Activated T-cell treated with anti-CD3 and anti-CD28 coated beads for 1 hour (primary cell): ENCODE measurements around the gene HDGFL3.
"Not testable (repeated sequence)": the region's sequence is repeated elsewhere in the genome, so short reads cannot be mapped to it uniquely, and the experiment has no call there.

ENCODE experiments used
- DNase-seq: peaks from one replicate; pipeline ENCODE4 v3.0.0-alpha.2; 2020; ENCODE audit warnings: low read depth

The HDGFL3 gene

GRCh38 chr15:83207660-83208366, at the start of gene HDGFL3:
Gene HDGFL3, minus strand, starts transcription at chr15:83207823. Its CDS starts 409 bp downstream, at chr15:83207414.
- DNase-seq = peak; percentile 6

GRCh38 chr15:83250781-83251180, 43.2 kb upstream of the HDGFL3 start:
- no peak for DNase-seq

DNA sequence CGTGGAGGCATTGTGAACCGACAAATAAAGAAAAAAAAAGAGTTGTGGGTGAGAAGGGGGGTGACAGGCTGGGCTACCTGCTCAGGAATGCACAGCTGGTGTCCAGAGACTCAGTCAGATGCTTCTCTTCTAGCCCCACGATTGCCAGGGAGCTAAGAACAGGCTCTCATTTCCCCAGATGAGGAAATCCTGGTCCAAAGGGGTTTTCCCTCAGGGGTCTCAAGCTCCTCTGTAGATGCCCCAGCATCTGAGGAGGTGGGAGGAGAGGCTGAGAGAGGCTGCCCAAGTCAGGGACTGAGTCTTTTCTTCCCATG, 41.4 kb upstream of the HDGFL3 start:
- no peak for DNase-seq

GRCh38 chr15:83248151-83249029, 40.8 kb upstream of the HDGFL3 start:
- no peak for DNase-seq

DNA sequence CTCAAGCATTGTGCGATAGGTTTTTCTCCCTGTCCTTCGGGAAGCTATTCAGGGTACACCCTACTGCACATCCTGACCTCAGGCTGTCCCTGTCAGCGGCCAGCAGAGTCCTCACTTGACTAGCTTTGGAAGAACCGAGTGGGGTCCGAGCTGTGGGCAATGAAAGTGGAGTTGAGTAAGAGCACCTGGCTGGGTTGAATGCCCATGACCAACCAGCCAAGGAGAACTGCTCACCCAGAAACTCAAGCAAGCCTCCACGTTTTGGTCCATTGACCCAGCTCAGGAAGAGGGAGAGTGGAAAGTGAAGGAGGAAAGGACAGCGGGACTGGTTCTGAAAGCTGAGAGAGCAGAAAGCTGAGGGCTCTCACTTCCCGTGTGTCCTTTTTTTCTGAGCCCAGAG, 36.0 kb upstream of the HDGFL3 start:
- DNase-seq = no peak

- no peak for DNase-seq
Observed at GRCh38 chr15:83230242-83230641, 22.6 kb upstream of the HDGFL3 start.

- no peak for DNase-seq
Observed at GRCh38 chr15:83225449-83225848, 17.8 kb upstream of the HDGFL3 start.

DNA sequence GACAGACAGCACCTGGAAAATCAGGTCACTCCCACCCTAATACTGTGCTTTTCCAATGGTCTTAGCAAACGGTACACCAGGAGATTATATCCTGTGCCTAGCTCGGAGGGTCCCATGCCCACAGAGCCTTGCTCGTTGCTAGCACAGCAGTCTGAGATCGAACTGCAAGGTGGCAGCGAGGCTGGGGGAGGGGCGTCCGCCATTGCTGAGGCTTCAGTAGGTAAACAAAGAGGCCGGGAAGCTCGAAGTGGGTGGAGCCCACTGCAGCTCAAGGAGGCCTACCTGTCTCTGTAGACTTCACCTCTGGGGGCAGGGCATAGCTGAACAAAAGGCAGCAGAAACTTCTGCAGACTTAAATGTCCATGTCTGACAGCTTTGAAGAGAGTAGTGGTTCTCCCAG, 14.2 kb upstream of the HDGFL3 start:
- DNase-seq = not testable (repeated sequence)

GRCh38 chr15:83219026-83219425, 11.4 kb upstream of the HDGFL3 start:
- DNase-seq = no peak

- DNase-seq = no peak
Observed at GRCh38 chr15:83215306-83215705, 7.7 kb upstream of the HDGFL3 start.

DNA sequence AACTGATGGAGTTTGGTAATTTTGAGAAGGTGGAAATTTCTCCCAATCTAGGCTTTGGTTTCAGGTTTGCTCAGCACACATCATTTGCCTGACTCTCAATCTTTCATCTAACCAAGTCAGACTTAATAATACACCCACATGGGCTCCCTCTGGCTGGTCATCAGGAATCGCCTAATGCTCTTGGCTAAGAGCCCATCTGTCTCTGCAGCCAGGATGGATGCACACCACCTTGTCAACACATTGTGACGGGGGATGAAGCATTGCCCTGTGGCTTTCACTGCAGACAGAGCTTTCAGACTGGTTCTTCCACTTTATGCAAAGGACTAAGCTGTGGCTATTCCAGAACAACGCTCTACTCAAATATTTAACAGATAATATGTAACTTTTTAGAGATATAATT, 3.0 kb upstream of the HDGFL3 start:
- DNase-seq = no peak

- DNase-seq = no peak
Observed at GRCh38 chr15:83209333-83209732, 1.7 kb upstream of the HDGFL3 start.

DNA sequence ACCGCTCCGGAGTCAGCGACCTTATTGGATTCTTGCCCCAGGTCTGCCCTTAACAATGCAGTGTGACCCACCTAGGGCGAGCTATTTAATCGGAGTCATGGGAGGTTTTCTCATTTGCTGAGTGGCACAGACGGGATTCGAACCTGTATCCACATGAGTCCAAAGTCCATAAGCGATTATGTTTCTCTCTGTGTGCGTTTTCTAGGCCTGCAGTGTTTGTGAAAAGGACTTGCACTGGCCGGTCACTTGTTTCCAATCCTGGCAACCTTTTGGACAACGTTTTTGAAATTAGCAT, 691 bp upstream of the HDGFL3 start:
- DNase-seq = no peak

DNA sequence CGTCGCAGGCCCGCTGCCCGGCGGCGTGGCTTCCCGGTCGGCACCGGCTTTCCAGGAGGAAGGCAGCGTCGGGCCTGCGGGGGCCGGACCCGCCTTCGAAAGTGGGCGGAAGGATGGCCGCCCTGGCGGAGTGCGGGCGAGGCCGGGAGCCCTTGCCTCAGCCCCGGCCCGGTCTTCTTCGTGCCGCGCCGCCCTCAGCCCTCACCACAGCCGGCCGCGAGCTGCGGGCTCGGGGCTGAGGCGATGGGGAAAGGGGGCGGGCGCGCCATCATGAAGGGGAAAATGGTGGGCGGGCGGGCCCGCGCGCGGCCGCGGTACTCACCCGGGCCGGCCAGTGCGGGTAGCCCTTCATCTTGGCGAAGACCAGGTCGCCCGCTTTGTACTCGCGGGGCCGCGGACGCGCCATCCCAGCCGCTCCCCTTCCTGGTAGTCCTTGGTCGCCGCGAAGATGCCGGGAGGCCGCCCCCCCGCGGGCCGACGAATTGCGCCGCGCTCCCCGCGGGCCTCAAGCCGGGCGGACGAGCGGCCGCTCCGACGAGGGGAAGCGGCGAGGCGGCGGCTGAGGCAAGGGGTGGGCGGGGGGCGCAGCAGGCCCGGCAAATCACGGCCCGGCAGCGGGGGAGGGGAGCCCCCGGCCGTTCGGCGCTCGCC, 489 bp downstream of the HDGFL3 start:
- no peak for DNase-seq

- no peak for DNase-seq
Observed at GRCh38 chr15:83206526-83207008, 1.1 kb downstream of the HDGFL3 start.

DNA sequence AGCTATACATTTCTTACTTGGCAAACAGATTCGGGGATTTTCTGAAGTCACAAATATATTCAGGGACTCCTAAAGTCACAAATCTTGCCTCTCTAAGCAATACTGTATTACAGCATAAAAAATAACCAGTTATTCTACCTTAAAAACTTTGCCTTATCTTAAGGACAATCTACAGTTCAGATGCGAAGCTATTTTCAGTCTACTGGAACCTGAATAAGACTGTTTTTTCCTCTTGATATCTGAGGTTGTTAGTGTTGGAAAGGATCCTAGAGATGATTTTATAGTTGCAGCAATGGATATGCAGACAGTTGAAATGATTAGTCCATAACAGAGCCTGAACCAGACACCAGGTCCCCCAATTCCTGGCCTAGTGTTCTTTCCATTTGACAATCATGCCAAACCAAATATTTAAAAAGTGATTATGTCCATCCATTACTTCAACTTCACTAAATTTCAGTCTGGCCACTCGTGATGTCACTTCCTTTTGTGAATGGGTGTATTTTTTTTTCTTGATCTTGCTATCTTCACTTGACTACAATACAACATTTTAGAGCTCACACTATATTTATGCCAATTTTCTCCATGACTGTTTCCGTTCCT, 1.8 kb downstream of the HDGFL3 start:
- DNase-seq = no peak

DNA sequence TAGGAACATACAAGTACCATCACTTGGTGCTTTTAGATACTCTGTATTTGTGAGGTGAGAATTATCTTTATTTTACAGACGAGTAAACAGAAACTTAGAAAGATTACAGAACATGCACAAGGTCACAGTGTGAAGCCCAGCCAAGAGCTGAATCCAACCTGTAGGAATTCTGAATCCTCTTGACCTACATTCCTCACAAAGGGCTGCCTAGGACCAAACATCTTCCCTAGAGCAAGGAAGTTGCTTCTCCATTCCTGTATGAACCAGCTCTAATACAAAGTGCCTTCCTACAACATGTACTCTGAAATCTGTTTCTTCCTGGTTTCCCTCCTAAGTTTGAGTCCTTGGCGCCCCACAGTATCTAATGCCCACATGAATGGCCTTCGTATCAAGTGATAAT, 2.9 kb downstream of the HDGFL3 start:
- no peak for DNase-seq

DNA sequence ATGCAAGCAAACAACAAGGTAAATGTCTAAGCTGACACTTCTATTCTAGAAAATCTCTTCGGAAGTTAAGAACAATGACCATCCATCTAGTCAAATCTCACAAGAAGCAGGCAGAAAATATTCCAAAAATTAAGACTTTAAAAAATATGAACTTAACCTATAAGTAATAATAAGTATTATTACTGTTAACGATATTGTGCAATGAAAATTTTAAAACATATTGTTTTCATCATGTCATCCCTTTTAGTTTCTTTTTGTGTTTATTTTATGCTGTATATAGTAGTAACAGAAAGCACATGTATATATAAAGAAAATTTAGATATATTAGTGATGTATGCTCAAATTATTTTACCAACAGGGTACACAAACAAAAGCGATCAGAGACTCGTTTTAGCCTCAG, 4.1 kb downstream of the HDGFL3 start:
- no peak for DNase-seq

GRCh38 chr15:83200589-83200988, 7.0 kb downstream of the HDGFL3 start:
- no peak for DNase-seq

GRCh38 chr15:83200162-83200561, 7.5 kb downstream of the HDGFL3 start:
- no peak for DNase-seq

DNA sequence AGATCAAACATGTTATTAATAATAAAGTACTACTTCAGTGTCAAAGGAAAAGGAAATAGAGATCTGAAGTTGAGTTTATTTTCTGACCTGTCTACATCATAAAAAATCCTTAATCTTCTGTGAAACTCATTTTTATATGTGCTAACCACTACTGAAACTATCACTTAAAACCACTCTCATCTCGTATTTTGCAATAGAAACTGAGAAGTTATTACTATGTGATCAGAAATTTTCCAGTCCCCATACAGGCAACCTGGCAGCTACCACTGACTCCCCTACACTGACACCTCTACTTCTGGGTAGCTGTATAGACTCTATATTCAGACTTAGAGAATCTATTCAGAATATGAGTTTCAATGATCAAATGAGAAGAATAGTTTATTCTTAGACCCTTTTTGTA, 8.3 kb downstream of the HDGFL3 start:
- no peak for DNase-seq

GRCh38 chr15:83198476-83198875, 9.1 kb downstream of the HDGFL3 start:
- no peak for DNase-seq

- no peak for DNase-seq
Observed at GRCh38 chr15:83194528-83194927, 13.1 kb downstream of the HDGFL3 start.
